IMR-90 (cell line): ENCODE results near the gene ALDOB. TPM values are rescaled to one million over a fixed set of nuclear protein-coding genes. Genes with fewer than 3 reads are reported as not detected.

Experiments
- ATAC-seq: fragments of 200-7000 bp; cut with Tn5 transposase; 2 replicates; pipeline ENCODE4 v1.9.1; 2020; ENCODE audit warnings: low read depth, mild to moderate bottlenecking, moderate library complexity
- BruUV-seq: library from RNA; stranded (reverse); fragments of 400-500 nt; replicated peaks from 2 replicates; lab custom pipeline; 2021; lab: Mats Ljungman, UMichigan
- CTCF ChIA-PET: fragments of 300-600 bp; formaldehyde crosslinking; extraction: SDS; loops from one replicate; lab custom pipeline; 2021; ENCODE audit warnings: antibody characterized with exemption; lab: Yijun Ruan, JAX
- POLR2A ChIA-PET: fragments of 300-600 bp; sonication (Branson Sonifier 250); formaldehyde crosslinking; loops from one replicate; lab custom pipeline; 2022; ENCODE audit warnings: antibody characterized with exemption; ENCODE audit not compliant: unreplicated experiment; lab: Charles Lee
- DNase-seq: peaks from one replicate; pipeline ENCODE4 v3.0.0; 2013
- H2AFZ ChIP-seq: replicated peaks from 2 replicates; pipeline ENCODE3; 2013; ENCODE audit warnings: low read length, mild to moderate bottlenecking; ENCODE audit not compliant: poor library complexity
- H2AK5ac ChIP-seq: 2 replicates; pipeline ENCODE4 v1.6.1; 2013; ENCODE audit warnings: low read depth, low read length, inconsistent platforms
- H2AK9ac ChIP-seq: replicated peaks from 2 replicates; pipeline ENCODE3; 2013; ENCODE audit warnings: mild to moderate bottlenecking, low read depth, low read length, moderate library complexity; ENCODE audit not compliant: poor library complexity
- H2BK120ac ChIP-seq: 2 replicates; pipeline ENCODE4 v1.6.1; 2013; ENCODE audit warnings: low read depth, low read length, inconsistent platforms
- H2BK15ac ChIP-seq: 3 replicates; pipeline ENCODE4 v1.6.1; 2013; ENCODE audit warnings: low read depth, low read length, inconsistent platforms
- H2BK20ac ChIP-seq: 2 replicates; pipeline ENCODE4 v1.6.1; 2013; ENCODE audit warnings: low read depth, mild to moderate bottlenecking, inconsistent platforms, low read length, moderate library complexity
- H2BK5ac ChIP-seq: 2 replicates; pipeline ENCODE4 v1.6.1; 2013; ENCODE audit warnings: mild to moderate bottlenecking, low read depth, low read length, inconsistent platforms; ENCODE audit not compliant: poor library complexity, severe bottlenecking
- H3K14ac ChIP-seq: replicated peaks from 2 replicates; pipeline ENCODE4 v1.6.1; 2013; ENCODE audit warnings: low read depth, low read length, inconsistent platforms
- H3K18ac ChIP-seq: 2 replicates; pipeline ENCODE4 v1.6.1; 2013; ENCODE audit warnings: low read depth, low read length, control low read depth
- H3K23ac ChIP-seq: 2 replicates; pipeline ENCODE4 v1.6.1; 2013; ENCODE audit warnings: low read depth, low read length, inconsistent platforms
- H3K27ac ChIP-seq: 2 replicates; pipeline ENCODE4 v1.5.1; 2013; ENCODE audit warnings: mild to moderate bottlenecking, control low read depth, low read length; ENCODE audit not compliant: insufficient read depth
- H3K27me3 ChIP-seq: 2 replicates; pipeline ENCODE4 v1.6.1; 2013; ENCODE audit warnings: low read length; ENCODE audit not compliant: control insufficient read depth, insufficient read depth
- H3K36me3 ChIP-seq: 2 replicates; pipeline ENCODE4 v1.6.1; 2013; ENCODE audit warnings: low read length, mixed read lengths; ENCODE audit not compliant: control insufficient read depth, insufficient read depth
- H3K4ac ChIP-seq: 2 replicates; pipeline ENCODE4 v1.6.1; 2013; ENCODE audit warnings: low read depth, low read length, inconsistent platforms
- H3K4me1 ChIP-seq: 2 replicates; pipeline ENCODE4 v1.6.1; 2013; ENCODE audit warnings: low read length, mixed read lengths; ENCODE audit not compliant: control insufficient read depth, insufficient read depth
- H3K4me2 ChIP-seq: 2 replicates; pipeline ENCODE4 v1.6.1; 2013; ENCODE audit warnings: low read depth, mild to moderate bottlenecking, control low read depth, low read length, moderate library complexity
- H3K4me3 ChIP-seq: 2 replicates; pipeline ENCODE4 v1.5.1; 2013; ENCODE audit warnings: low read depth, mild to moderate bottlenecking, control low read depth, low read length, moderate library complexity; ENCODE audit not compliant: insufficient read depth
- H3K56ac ChIP-seq: 2 replicates; pipeline ENCODE4 v1.6.1; 2013; ENCODE audit warnings: low read length, inconsistent platforms; ENCODE audit not compliant: insufficient read depth; ENCODE audit errors: extremely low read depth
- H3K79me1 ChIP-seq, 2 experiments: 2 replicates each; pipeline ENCODE4 v1.6.1; 2013; ENCODE audit warnings: low read length in 2 of 2, inconsistent platforms in 1 of 2, low read depth in 1 of 2
- H3K9ac ChIP-seq: 2 replicates; pipeline ENCODE4 v1.6.1; 2013; ENCODE audit warnings: low read depth, low read length, control low read depth
- H3K9me1 ChIP-seq: 2 replicates; pipeline ENCODE4 v1.6.1; 2013; ENCODE audit warnings: low read length, inconsistent platforms; ENCODE audit not compliant: insufficient read depth
- H3K9me3 ChIP-seq: 2 replicates; pipeline ENCODE4 v1.6.1; 2013; ENCODE audit warnings: low read length; ENCODE audit not compliant: control insufficient read depth, insufficient read depth
- H4K20me1 ChIP-seq: 2 replicates; pipeline ENCODE4 v1.6.1; 2013; ENCODE audit warnings: low read length, inconsistent platforms; ENCODE audit not compliant: insufficient read depth
- H4K5ac ChIP-seq: 2 replicates; pipeline ENCODE4 v1.6.1; 2013; ENCODE audit warnings: mild to moderate bottlenecking, low read depth, low read length, control low read depth
- H4K8ac ChIP-seq, 2 experiments: 2 replicates each; pipeline ENCODE4 v1.6.1; 2013; ENCODE audit warnings: low read depth in 2 of 2, low read length in 2 of 2, control low read depth in 1 of 2, inconsistent platforms in 1 of 2
- H4K91ac ChIP-seq: 2 replicates; pipeline ENCODE4 v1.6.1; 2013; ENCODE audit warnings: low read depth, low read length, inconsistent platforms; ENCODE audit not compliant: insufficient read depth
- BHLHE40 ChIP-seq: fragments of 150-350 bp; IDR thresholded peaks from 2 replicates; pipeline ENCODE4 v1.6.1; 2016; ENCODE audit warnings: mild to moderate bottlenecking, low read depth, low read length
- CEBPB ChIP-seq: IDR thresholded peaks from 2 replicates; pipeline ENCODE4 v1.6.1; 2012; ENCODE audit warnings: low read depth, low read length, improper control_type of control experiment
- MAFK ChIP-seq: IDR thresholded peaks from 2 replicates; pipeline ENCODE4 v1.6.1; 2012; ENCODE audit warnings: low read depth, low read length, improper control_type of control experiment
- MXI1 ChIP-seq: IDR thresholded peaks from 2 replicates; pipeline ENCODE4 v1.6.1; 2012; ENCODE audit warnings: low read depth, mild to moderate bottlenecking, low read length, moderate library complexity, borderline replicate concordance
- NFE2L2 ChIP-seq: fragments of 150-350 bp; IDR thresholded peaks from 2 replicates; pipeline ENCODE4 v1.6.1; 2016; ENCODE audit warnings: low read depth, mild to moderate bottlenecking, low read length
- POLR2A ChIP-seq: IDR thresholded peaks from 2 replicates; pipeline ENCODE4 v1.6.1; 2012; ENCODE audit warnings: mild to moderate bottlenecking, low read depth, low read length
- RAD21 ChIP-seq: IDR thresholded peaks from 2 replicates; pipeline ENCODE4 v1.6.1; 2012; ENCODE audit warnings: low read length, improper control_type of control experiment
- RCOR1 ChIP-seq: IDR thresholded peaks from 2 replicates; pipeline ENCODE4 v1.6.1; 2012; ENCODE audit warnings: mild to moderate bottlenecking, low read length, improper control_type of control experiment; ENCODE audit not compliant: insufficient replicate concordance
- RFX5 ChIP-seq: IDR thresholded peaks from 2 replicates; pipeline ENCODE4 v1.8.0; 2012; ENCODE audit warnings: low read depth, mild to moderate bottlenecking, low read length, moderate library complexity
- SMC3 ChIP-seq: fragments of 150-350 bp; IDR thresholded peaks from 2 replicates; pipeline ENCODE4 v1.6.1; 2016; ENCODE audit warnings: low read depth, mild to moderate bottlenecking, antibody characterized with exemption, low read length, moderate library complexity
- WGBS, 2 experiments: methylation state at CpG; one replicate each; pipeline versions ENCODE4 v1.1.5 to v1.1.7; 2013; ENCODE audit warnings: missing lambda C conversion rate in 2 of 2; ENCODE audit not compliant: insufficient read length in 1 of 2; ENCODE audit errors: extremely low coverage in 2 of 2; 5-methylcytosine and 5-hydroxymethylcytosine counted together
- dilution Hi-C: fragments of 300-500 bp; cut with HindIII; formaldehyde crosslinking; loops from one replicate; pipeline ENCODE4 v1.14.3; 2018; ENCODE audit warnings: low sequenced_read_pairs; ENCODE audit not compliant: unreplicated experiment
- in situ Hi-C: fragments of 300-500 bp; cut with MboI; formaldehyde crosslinking; loops from 3 replicates; pipeline ENCODE4 v1.14.3; 2019; ENCODE audit warnings: low sequenced_read_pairs, inconsistent platforms, mixed read lengths
- intact Hi-C: fragments of 100-400 bp; cut with micrococcal nuclease; formaldehyde crosslinking; loops from 2 replicates; pipeline ENCODE4 v1.10.0; 2022
- polyA plus RNA-seq, 3 experiments: library from polyadenylated mRNA; depleted of rRNA; stranded (reverse); fragments of >200 nt; gene quantifications; 2 replicates each; pipeline ENCODE4 v1.2.3, GENCODE V29; 2012; ENCODE audit warnings: low replicate concordance in 1 of 3
- total RNA-seq: library from RNA; depleted of rRNA; stranded (reverse); fragments of >200 nt; gene quantifications from 2 replicates; pipeline ENCODE4 v1.2.3, GENCODE V29; 2012
- TF ChIP-seq, protein P1 (sequence below): fragments of 150-350 bp; IDR thresholded peaks from 2 replicates; pipeline ENCODE4 v1.6.1; 2017; ENCODE audit warnings: mild to moderate bottlenecking, antibody characterized with exemption, low read length, low read depth
- TF ChIP-seq, protein P2 (sequence below): conservative IDR thresholded peaks from 2 replicates; pipeline ENCODE4 v1.5.1; 2012; ENCODE audit warnings: mild to moderate bottlenecking, low read depth, low read length, improper control_type of control experiment

The ALDOB gene
- total and polyA plus RNA-seq, 2 of the 4 experiments (the other 2 are of a cell fraction), result not detected

DNA sequence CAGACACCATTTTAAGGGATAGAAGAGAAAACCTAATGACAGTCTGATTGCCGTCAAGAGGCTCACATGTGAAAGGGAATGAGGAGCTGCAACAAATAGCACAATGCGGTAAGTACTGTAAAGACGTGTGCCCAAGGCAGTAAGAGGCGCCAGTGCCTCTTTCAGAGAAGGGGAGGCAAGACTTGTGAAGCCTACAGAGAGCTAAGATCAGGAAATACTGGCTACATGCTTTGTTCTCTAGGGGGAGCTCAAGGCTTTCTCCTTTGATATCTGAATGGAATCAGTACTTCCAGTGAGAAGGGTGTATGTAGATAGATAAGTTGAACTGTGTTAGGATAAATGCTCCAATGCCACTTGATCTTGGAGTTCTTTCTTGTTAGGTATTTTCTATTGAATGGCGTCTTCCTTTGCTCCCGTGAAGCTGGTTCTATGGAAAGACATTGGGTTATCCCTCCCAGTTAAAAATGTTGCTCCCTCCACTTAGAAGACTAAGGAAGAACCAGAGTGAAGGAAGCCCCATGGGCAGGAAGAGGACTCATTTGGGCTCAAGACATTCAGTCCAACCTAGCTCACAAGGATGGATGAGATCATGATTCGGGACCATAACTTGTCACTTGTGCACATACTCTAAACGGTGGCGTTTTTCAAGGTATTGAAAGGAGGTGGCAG, 23.5 kb upstream of the ALDOB start:
- in situ Hi-C loops, result loop anchor here (5.0 kb wide), 1 partner anchor 73 kb away; the partner anchor contains the start of gene RNF20

More for the DNA sequence above, 23.5 kb upstream of the ALDOB start:
- no peak overlapping the region for H3K4me3 ChIP-seq
- H2BK120ac ChIP-seq, result no peak overlapping the region
- dilution Hi-C loops, result no loop called here
- no peak overlapping the region for H3K56ac ChIP-seq
- DNase-seq (peak; percentile 83), ATAC-seq (peak; percentile 90)
- WGBS, 2 experiments, result 8% methylated on average over 4 of the region's 9 CpGs; no CpG with 5 or more reads in 1 of the 2 experiments
- H3K9me3 ChIP-seq, result no peaks in the 10 kb centered on the region
- H3K27me3 ChIP-seq, result no peaks in the 10 kb centered on the region
- H3K18ac ChIP-seq, result no peak overlapping the region
- no peak overlapping the region for H4K91ac ChIP-seq
- ChIA-PET POLR2A (no interaction called here), CTCF (interaction anchor here (0.5 to 1.8 kb wide), 20 partner anchors 9 to 108 kb away, joined by 3 to 27 read pairs (median 4); partner anchors contain the start of gene RNF20)
- no peak overlapping the region for H4K8ac ChIP-seq
- no peak overlapping the region for H2AK9ac ChIP-seq
- no peaks in the 10 kb centered on the region for H4K20me1 ChIP-seq
- 0 out of 3 replicates have a peak overlapping the region, but pooled peaks have one; percentile 17 for H2BK15ac ChIP-seq
- no peaks in the 10 kb centered on the region; the same call in 1 of the 2 replicates for H3K9me1 ChIP-seq
- H3K79me1 ChIP-seq, result no peaks in the 10 kb centered on the region
- H3K14ac ChIP-seq, result no peak overlapping the region
- no peak overlapping the region for H3K23ac ChIP-seq
- TF ChIP-seq RFX5 (no peak), NFE2L2 (no peak), SMC3 (peak; percentile 82), CEBPB (no peak), BHLHE40 (no peak), MXI1 (no peak), MAFK (no peak), POLR2A (peak; percentile 49; the same call in 1 of the 2 replicates), RAD21 (peak; percentile 93), RCOR1 (no peak)
- TF ChIP-seq, protein P1, sequence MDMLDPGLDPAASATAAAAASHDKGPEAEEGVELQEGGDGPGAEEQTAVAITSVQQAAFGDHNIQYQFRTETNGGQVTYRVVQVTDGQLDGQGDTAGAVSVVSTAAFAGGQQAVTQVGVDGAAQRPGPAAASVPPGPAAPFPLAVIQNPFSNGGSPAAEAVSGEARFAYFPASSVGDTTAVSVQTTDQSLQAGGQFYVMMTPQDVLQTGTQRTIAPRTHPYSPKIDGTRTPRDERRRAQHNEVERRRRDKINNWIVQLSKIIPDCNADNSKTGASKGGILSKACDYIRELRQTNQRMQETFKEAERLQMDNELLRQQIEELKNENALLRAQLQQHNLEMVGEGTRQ, result no peak
- TF ChIP-seq, protein P2, sequence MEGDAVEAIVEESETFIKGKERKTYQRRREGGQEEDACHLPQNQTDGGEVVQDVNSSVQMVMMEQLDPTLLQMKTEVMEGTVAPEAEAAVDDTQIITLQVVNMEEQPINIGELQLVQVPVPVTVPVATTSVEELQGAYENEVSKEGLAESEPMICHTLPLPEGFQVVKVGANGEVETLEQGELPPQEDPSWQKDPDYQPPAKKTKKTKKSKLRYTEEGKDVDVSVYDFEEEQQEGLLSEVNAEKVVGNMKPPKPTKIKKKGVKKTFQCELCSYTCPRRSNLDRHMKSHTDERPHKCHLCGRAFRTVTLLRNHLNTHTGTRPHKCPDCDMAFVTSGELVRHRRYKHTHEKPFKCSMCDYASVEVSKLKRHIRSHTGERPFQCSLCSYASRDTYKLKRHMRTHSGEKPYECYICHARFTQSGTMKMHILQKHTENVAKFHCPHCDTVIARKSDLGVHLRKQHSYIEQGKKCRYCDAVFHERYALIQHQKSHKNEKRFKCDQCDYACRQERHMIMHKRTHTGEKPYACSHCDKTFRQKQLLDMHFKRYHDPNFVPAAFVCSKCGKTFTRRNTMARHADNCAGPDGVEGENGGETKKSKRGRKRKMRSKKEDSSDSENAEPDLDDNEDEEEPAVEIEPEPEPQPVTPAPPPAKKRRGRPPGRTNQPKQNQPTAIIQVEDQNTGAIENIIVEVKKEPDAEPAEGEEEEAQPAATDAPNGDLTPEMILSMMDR, result peak; percentile 93
- no peak overlapping the region for H3K4me2 ChIP-seq
- peaks cover 5% of the 10 kb centered on the region; the same call in 1 of the 2 replicates for H3K4me1 ChIP-seq
- H3K4ac ChIP-seq, result no peak overlapping the region
- H2AFZ ChIP-seq, result peak overlapping the region; percentile 46
- H3K36me3 ChIP-seq, result no peaks in the 10 kb centered on the region
- H3K9ac ChIP-seq, result no peak overlapping the region
- no TSS peak for BruUV-seq
- H4K5ac ChIP-seq, result no peak overlapping the region
- H2BK20ac ChIP-seq, result peak overlapping the region; percentile 42; the same call in 1 of the 2 replicates
- intact Hi-C loops, result loop anchor here (1.0 kb wide), 1 partner anchor 71 kb away; no protein-coding TSS in a partner anchor
- H2AK5ac ChIP-seq, result 0 out of 2 replicates have a peak overlapping the region, but pooled peaks have one; percentile 59
- H2BK5ac ChIP-seq, result no peak overlapping the region
- no peak overlapping the region for H3K27ac ChIP-seq
